ENCODE measurements around the gene MGP.

MGP gene

GRCh38 chr12:14913381-14913781 is 27.7 kb upstream of the MGP start:
- no peak for DNase-seq (ENCODE audit: low read depth, low spot score)

GRCh38 chr12:14911131-14911530 is 25.5 kb upstream of the MGP start:
- H3K36me3 ChIP-seq (ENCODE audit: insufficient read depth, insufficient read length, low read length): no peaks in the 10 kb centered on the region
- no peaks in the 10 kb centered on the region for H3K27me3 ChIP-seq (ENCODE audit: insufficient read depth, insufficient read length)
- no peaks in the 10 kb centered on the region for H3K9me3 ChIP-seq (ENCODE audit: insufficient read depth, low read length)
- no peak overlapping the region for H3K4me3 ChIP-seq (ENCODE audit: insufficient read length, low read depth)
- no peak for DNase-seq (ENCODE audit: low read depth, low spot score)
- H3K9ac ChIP-seq (ENCODE audit: insufficient read length, low read depth): no peak overlapping the region
- no peaks in the 10 kb centered on the region for H3K4me1 ChIP-seq (ENCODE audit: insufficient read depth, insufficient read length)
- TF ChIP-seq SUZ12 (IDR thresholded peaks at IDR 0.05; ENCODE audit: extremely low read depth, insufficient read depth, insufficient read length): no peak
- no peak for TF ChIP-seq ZNF274 (IDR thresholded peaks at IDR 0.05; ENCODE audit: low read depth, low read length)
- TF ChIP-seq YY1 (IDR thresholded peaks at IDR 0.05; ENCODE audit: insufficient read depth, insufficient read length): no peak

More at GRCh38 chr12:14913381-14913781, 27.7 kb upstream of the MGP start:
- Histone ChIP-seq H3K9me3 (ENCODE audit: insufficient read depth, low read length) (no peaks in the 10 kb centered on the region), H3K36me3 (ENCODE audit: insufficient read depth, insufficient read length, low read length) (no peaks in the 10 kb centered on the region), H3K9ac (ENCODE audit: insufficient read length, low read depth) (no peak overlapping the region), H3K4me3 (ENCODE audit: insufficient read length, low read depth) (no peak overlapping the region), H3K4me1 (ENCODE audit: insufficient read depth, insufficient read length) (no peaks in the 10 kb centered on the region), H3K27me3 (ENCODE audit: insufficient read depth, insufficient read length) (no peaks in the 10 kb centered on the region)
- TF ChIP-seq YY1 (IDR thresholded peaks at IDR 0.05; ENCODE audit: insufficient read depth, insufficient read length): no peak
- no peak for TF ChIP-seq SUZ12 (IDR thresholded peaks at IDR 0.05; ENCODE audit: extremely low read depth, insufficient read depth, insufficient read length)
- TF ChIP-seq ZNF274 (IDR thresholded peaks at IDR 0.05; ENCODE audit: low read depth, low read length): no peak

- Histone ChIP-seq H3K9ac (ENCODE audit: insufficient read length, low read depth) (no peak overlapping the region), H3K4me1 (ENCODE audit: insufficient read depth, insufficient read length) (no peaks in the 10 kb centered on the region), H3K9me3 (ENCODE audit: insufficient read depth, low read length) (no peaks in the 10 kb centered on the region), H3K36me3 (ENCODE audit: insufficient read depth, insufficient read length, low read length) (no peaks in the 10 kb centered on the region), H3K27me3 (ENCODE audit: insufficient read depth, insufficient read length) (no peaks in the 10 kb centered on the region), H3K4me3 (ENCODE audit: insufficient read length, low read depth) (no peak overlapping the region)
- no peak for TF ChIP-seq SUZ12 (IDR thresholded peaks at IDR 0.05; ENCODE audit: extremely low read depth, insufficient read depth, insufficient read length)
- DNase-seq (ENCODE audit: low read depth, low spot score): no peak
These were observed 24.6 kb upstream of the MGP start for GRCh38 chr12:14910090-14910915.

- DNase-seq (ENCODE audit: low read depth, low spot score): no peak
- no peak overlapping the region for H3K4me3 ChIP-seq (ENCODE audit: insufficient read length, low read depth)
- no peaks in the 10 kb centered on the region for H3K4me1 ChIP-seq (ENCODE audit: insufficient read depth, insufficient read length)
- TF ChIP-seq YY1 (IDR thresholded peaks at IDR 0.05; ENCODE audit: insufficient read depth, insufficient read length): no peak
- TF ChIP-seq ZNF274 (IDR thresholded peaks at IDR 0.05; ENCODE audit: low read depth, low read length): no peak
- no peak for TF ChIP-seq SUZ12 (IDR thresholded peaks at IDR 0.05; ENCODE audit: extremely low read depth, insufficient read depth, insufficient read length)
- no peak overlapping the region for H3K9ac ChIP-seq (ENCODE audit: insufficient read length, low read depth)
- no peaks in the 10 kb centered on the region for H3K27me3 ChIP-seq (ENCODE audit: insufficient read depth, insufficient read length)
- no peaks in the 10 kb centered on the region for H3K36me3 ChIP-seq (ENCODE audit: insufficient read depth, insufficient read length, low read length)
- no peaks in the 10 kb centered on the region for H3K9me3 ChIP-seq (ENCODE audit: insufficient read depth, low read length)
These were observed 22.3 kb upstream of the MGP start for GRCh38 chr12:14907953-14908352.

- no peak for DNase-seq (ENCODE audit: low read depth, low spot score)
- Histone ChIP-seq H3K36me3 (ENCODE audit: insufficient read depth, insufficient read length, low read length) (no peaks in the 10 kb centered on the region), H3K9ac (ENCODE audit: insufficient read length, low read depth) (no peak overlapping the region), H3K27me3 (ENCODE audit: insufficient read depth, insufficient read length) (no peaks in the 10 kb centered on the region), H3K4me3 (ENCODE audit: insufficient read length, low read depth) (no peak overlapping the region), H3K4me1 (ENCODE audit: insufficient read depth, insufficient read length) (no peaks in the 10 kb centered on the region), H3K9me3 (ENCODE audit: insufficient read depth, low read length) (no peaks in the 10 kb centered on the region)
- no peak for TF ChIP-seq ZNF274 (IDR thresholded peaks at IDR 0.05; ENCODE audit: low read depth, low read length)
- no peak for TF ChIP-seq SUZ12 (IDR thresholded peaks at IDR 0.05; ENCODE audit: extremely low read depth, insufficient read depth, insufficient read length)
- no peak for TF ChIP-seq YY1 (IDR thresholded peaks at IDR 0.05; ENCODE audit: insufficient read depth, insufficient read length)
These were observed 20.5 kb upstream of the MGP start for GRCh38 chr12:14906114-14906513.

GRCh38 chr12:14905269-14906004 is 19.8 kb upstream of the MGP start:
- no peak for DNase-seq (ENCODE audit: low read depth, low spot score)
- Histone ChIP-seq H3K9me3 (ENCODE audit: insufficient read depth, low read length) (no peaks in the 10 kb centered on the region), H3K9ac (ENCODE audit: insufficient read length, low read depth) (no peak overlapping the region), H3K27me3 (ENCODE audit: insufficient read depth, insufficient read length) (no peaks in the 10 kb centered on the region), H3K4me3 (ENCODE audit: insufficient read length, low read depth) (no peak overlapping the region), H3K4me1 (ENCODE audit: insufficient read depth, insufficient read length) (no peaks in the 10 kb centered on the region), H3K36me3 (ENCODE audit: insufficient read depth, insufficient read length, low read length) (no peaks in the 10 kb centered on the region)
- TF ChIP-seq SUZ12 (IDR thresholded peaks at IDR 0.05; ENCODE audit: extremely low read depth, insufficient read depth, insufficient read length): no peak
- TF ChIP-seq ZNF274 (IDR thresholded peaks at IDR 0.05; ENCODE audit: low read depth, low read length): no peak
- TF ChIP-seq YY1 (IDR thresholded peaks at IDR 0.05; ENCODE audit: insufficient read depth, insufficient read length): no peak

GRCh38 chr12:14904854-14905253 is 19.2 kb upstream of the MGP start:
- no peak for DNase-seq (ENCODE audit: low read depth, low spot score)
- H3K4me3 ChIP-seq (ENCODE audit: insufficient read length, low read depth): no peak overlapping the region
- H3K9me3 ChIP-seq (ENCODE audit: insufficient read depth, low read length): no peaks in the 10 kb centered on the region
- H3K9ac ChIP-seq (ENCODE audit: insufficient read length, low read depth): no peak overlapping the region
- no peaks in the 10 kb centered on the region for H3K27me3 ChIP-seq (ENCODE audit: insufficient read depth, insufficient read length)
- TF ChIP-seq ZNF274 (IDR thresholded peaks at IDR 0.05; ENCODE audit: low read depth, low read length) (no peak), YY1 (IDR thresholded peaks at IDR 0.05; ENCODE audit: insufficient read depth, insufficient read length) (no peak)
- H3K36me3 ChIP-seq (ENCODE audit: insufficient read depth, insufficient read length, low read length): no peaks in the 10 kb centered on the region
- H3K4me1 ChIP-seq (ENCODE audit: insufficient read depth, insufficient read length): no peaks in the 10 kb centered on the region
